Neuron (in vitro differentiated cells): ENCODE results near the gene TMEM86A.
"Not testable (repeated sequence)": the region's sequence is repeated elsewhere in the genome, so short reads cannot be mapped to it uniquely, and the experiment has no call there.

Experiments
- H2AFZ ChIP-seq: one replicate; pipeline ENCODE4 v1.6.1; 2013; ENCODE audit warnings: low read depth, mild to moderate bottlenecking, inconsistent platforms, low read length, moderate library complexity
- H3K27me3 ChIP-seq: one replicate; pipeline ENCODE4 v1.6.1; 2013; ENCODE audit warnings: low read length; ENCODE audit not compliant: insufficient read depth
- H3K36me3 ChIP-seq: one replicate; pipeline ENCODE4 v1.6.1; 2013; ENCODE audit warnings: low read length; ENCODE audit not compliant: insufficient read depth
- H3K4me1 ChIP-seq: one replicate; pipeline ENCODE4 v1.6.1; 2013; ENCODE audit warnings: low read length; ENCODE audit not compliant: insufficient read depth
- H3K4me3 ChIP-seq: 2 replicates; pipeline ENCODE4 v1.5.1; 2013; ENCODE audit warnings: mild to moderate bottlenecking, low read length, moderate library complexity
- H3K9me3 ChIP-seq: one replicate; pipeline ENCODE4 v1.6.1; 2013; ENCODE audit warnings: low read length

TMEM86A gene, protein sequence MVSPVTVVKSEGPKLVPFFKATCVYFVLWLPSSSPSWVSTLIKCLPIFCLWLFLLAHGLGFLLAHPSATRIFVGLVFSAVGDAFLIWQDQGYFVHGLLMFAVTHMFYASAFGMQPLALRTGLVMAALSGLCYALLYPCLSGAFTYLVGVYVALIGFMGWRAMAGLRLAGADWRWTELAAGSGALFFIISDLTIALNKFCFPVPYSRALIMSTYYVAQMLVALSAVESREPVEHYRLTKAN

GRCh38 chr11:18698341-18699268 lies at the start of gene TMEM86A:
TSS of gene TMEM86A (plus strand) at chr11:18698779. CDS start at chr11:18698887, 108 bp downstream.
- Histone ChIP-seq H2AFZ (peak within 1 kb of the TSS; percentile 69), H3K4me1 (peaks cover 15% of the 10 kb centered on the region), H3K27me3 (no peaks in the 10 kb centered on the region), H3K9me3 (no peaks in the 10 kb centered on the region), H3K36me3 (peaks cover 6% of the 10 kb centered on the region), H3K4me3 (peak within 1 kb of the TSS; percentile 51)

GRCh38 chr11:18650353-18650752 lies 48.2 kb upstream of the TMEM86A start:
- Histone ChIP-seq H3K4me3 (no peak overlapping the region), H2AFZ (no peak overlapping the region), H3K36me3 (no peaks in the 10 kb centered on the region), H3K9me3 (no peaks in the 10 kb centered on the region), H3K27me3 (no peaks in the 10 kb centered on the region), H3K4me1 (no peaks in the 10 kb centered on the region)

DNA sequence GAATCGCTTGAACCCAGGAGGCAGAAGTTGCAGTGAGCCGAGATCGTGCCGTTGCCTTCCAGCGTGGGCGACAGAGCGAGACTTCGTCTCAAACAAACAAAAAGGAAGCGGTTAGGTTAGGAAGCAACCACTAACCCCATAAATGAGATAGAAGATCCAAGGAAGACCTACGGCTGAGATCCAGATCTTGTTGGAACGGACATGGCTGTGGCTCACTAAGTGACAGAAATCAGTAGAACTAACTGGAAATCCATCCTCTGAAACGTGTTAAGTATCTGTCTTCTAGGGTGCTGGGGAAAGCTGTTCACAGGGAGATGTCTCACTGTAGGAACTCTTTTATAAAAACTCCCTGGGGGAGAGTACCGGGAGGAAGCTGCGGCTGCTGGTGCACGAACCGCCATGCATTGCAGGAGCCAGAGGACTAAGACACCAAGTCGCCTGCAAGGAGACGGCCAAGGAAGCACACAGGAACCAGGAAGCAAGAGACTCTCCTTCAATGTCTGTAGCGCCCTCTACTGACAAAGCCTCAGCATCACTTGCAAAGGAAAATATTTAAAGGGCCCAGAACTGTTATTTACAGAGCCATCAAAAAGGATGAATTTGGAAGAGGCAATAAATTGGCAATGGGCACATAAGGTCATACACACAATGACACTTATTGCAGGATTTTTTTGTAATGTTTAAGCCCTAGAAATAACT lies 47.6 kb upstream of the TMEM86A start:
- H3K9me3 ChIP-seq, result no peaks in the 10 kb centered on the region
- no peaks in the 10 kb centered on the region for H3K27me3 ChIP-seq
- H2AFZ ChIP-seq, result no peak overlapping the region
- no peaks in the 10 kb centered on the region for H3K36me3 ChIP-seq
- no peak overlapping the region for H3K4me3 ChIP-seq
- no peaks in the 10 kb centered on the region for H3K4me1 ChIP-seq

DNA sequence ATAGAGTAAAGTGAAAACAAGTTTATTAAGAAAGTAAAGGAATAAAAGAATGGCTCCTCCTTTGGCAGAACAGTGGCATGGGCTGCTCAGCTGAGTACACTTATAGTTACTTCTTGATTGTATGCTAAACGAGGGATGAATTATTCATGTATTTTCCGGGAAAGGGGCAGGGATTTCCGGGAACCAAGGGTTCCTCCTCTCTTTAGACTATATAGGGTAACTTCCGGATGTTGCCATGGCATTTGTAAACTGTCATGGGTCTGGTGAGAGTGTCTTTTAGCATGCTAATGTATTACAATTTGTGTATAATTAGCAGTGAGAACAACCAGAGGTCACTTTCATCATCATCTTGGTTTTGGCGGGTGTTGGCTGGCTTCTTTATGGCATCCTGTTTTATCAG lies 40.9 kb upstream of the TMEM86A start:
- no peaks in the 10 kb centered on the region for H3K4me1 ChIP-seq
- H2AFZ ChIP-seq, result no peak overlapping the region
- no peak overlapping the region for H3K4me3 ChIP-seq
- H3K27me3 ChIP-seq, result no peaks in the 10 kb centered on the region
- no peaks in the 10 kb centered on the region for H3K9me3 ChIP-seq
- H3K36me3 ChIP-seq, result no peaks in the 10 kb centered on the region

GRCh38 chr11:18665353-18665872 lies 33.2 kb upstream of the TMEM86A start:
- not testable (repeated sequence) for H3K9me3 ChIP-seq, H3K36me3 ChIP-seq, H3K4me3 ChIP-seq, H2AFZ ChIP-seq, H3K27me3 ChIP-seq, H3K4me1 ChIP-seq

- Histone ChIP-seq H3K9me3 (no peaks in the 10 kb centered on the region), H3K27me3 (peaks cover 2% of the 10 kb centered on the region), H2AFZ (no peak overlapping the region), H3K36me3 (no peaks in the 10 kb centered on the region), H3K4me3 (no peak overlapping the region), H3K4me1 (no peaks in the 10 kb centered on the region)
Measured at GRCh38 chr11:18668131-18668530, 30.4 kb upstream of the TMEM86A start.

GRCh38 chr11:18669219-18669596 lies 29.4 kb upstream of the TMEM86A start:
- H3K4me3 ChIP-seq, result no peak overlapping the region

DNA sequence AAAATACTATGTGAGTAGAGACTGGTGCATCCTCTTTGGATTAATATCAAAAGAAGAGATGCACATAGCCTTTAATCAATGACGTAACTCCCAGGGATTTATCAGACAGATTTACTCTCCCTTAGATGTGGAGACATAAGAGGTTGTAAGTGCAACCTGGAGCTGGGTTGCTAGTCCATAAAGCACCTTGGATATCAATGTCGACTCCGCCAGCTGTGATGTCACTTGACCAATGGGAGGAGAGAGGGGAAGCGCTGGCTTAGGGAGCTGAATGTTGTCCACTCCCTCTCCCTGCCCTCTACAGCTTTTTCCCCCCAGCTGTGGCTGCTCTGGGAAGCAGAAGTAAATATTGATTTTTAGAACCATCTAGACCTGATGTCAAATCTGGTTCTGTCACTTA lies 28.9 kb upstream of the TMEM86A start:
- no peaks in the 10 kb centered on the region for H3K4me1 ChIP-seq
- H3K9me3 ChIP-seq, result no peaks in the 10 kb centered on the region
- no peak overlapping the region for H2AFZ ChIP-seq
- no peaks in the 10 kb centered on the region for H3K36me3 ChIP-seq
- H3K27me3 ChIP-seq, result peaks cover 2% of the 10 kb centered on the region
- H3K4me3 ChIP-seq, result no peak overlapping the region

More at GRCh38 chr11:18669219-18669596, 29.4 kb upstream of the TMEM86A start:
- Histone ChIP-seq H3K9me3 (no peaks in the 10 kb centered on the region), H3K36me3 (no peaks in the 10 kb centered on the region), H3K4me1 (no peaks in the 10 kb centered on the region), H2AFZ (no peak overlapping the region), H3K27me3 (peaks cover 2% of the 10 kb centered on the region)

GRCh38 chr11:18671246-18671645 lies 27.3 kb upstream of the TMEM86A start:
- Histone ChIP-seq H3K4me1 (no peaks in the 10 kb centered on the region), H2AFZ (no peak overlapping the region), H3K9me3 (no peaks in the 10 kb centered on the region), H3K36me3 (no peaks in the 10 kb centered on the region), H3K4me3 (no peak overlapping the region), H3K27me3 (peaks cover 2% of the 10 kb centered on the region)

DNA sequence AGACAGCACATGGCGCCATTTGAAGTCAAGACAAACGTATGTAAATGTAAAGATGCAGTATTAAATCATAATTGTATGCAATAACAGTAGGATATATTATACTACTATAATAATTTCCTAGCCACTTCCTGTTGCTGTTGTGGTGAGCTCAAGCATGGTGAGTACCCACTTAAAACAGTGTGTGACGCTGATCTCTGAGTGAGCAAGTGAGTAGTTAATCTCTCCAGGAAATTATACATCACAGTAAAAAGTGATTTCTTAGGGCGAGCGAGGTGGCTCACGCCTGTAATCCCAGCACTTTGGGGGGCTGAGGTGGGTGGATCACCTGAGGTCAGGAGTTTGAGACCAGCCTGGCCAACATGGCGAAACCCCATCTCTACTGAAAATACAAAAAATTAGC lies 26.4 kb upstream of the TMEM86A start:
- not testable (repeated sequence) for H3K4me1 ChIP-seq

GRCh38 chr11:18676803-18677202 lies 21.8 kb upstream of the TMEM86A start:
- Histone ChIP-seq H3K36me3 (no peaks in the 10 kb centered on the region), H3K4me3 (no peak overlapping the region), H2AFZ (no peak overlapping the region), H3K27me3 (peaks cover 2% of the 10 kb centered on the region), H3K4me1 (no peaks in the 10 kb centered on the region), H3K9me3 (no peaks in the 10 kb centered on the region)

More for the DNA sequence above, 26.4 kb upstream of the TMEM86A start:
- H3K36me3 ChIP-seq, H3K27me3 ChIP-seq, H3K4me3 ChIP-seq, H2AFZ ChIP-seq, H3K9me3 ChIP-seq: not testable (repeated sequence)

- no peaks in the 10 kb centered on the region for H3K4me1 ChIP-seq
- H2AFZ ChIP-seq, result no peak overlapping the region
- H3K27me3 ChIP-seq, result peaks cover 2% of the 10 kb centered on the region
- H3K36me3 ChIP-seq, result no peaks in the 10 kb centered on the region
- no peaks in the 10 kb centered on the region for H3K9me3 ChIP-seq
- H3K4me3 ChIP-seq, result no peak overlapping the region
Measured at GRCh38 chr11:18677560-18677959, 21.0 kb upstream of the TMEM86A start.

- not testable (repeated sequence) for H3K4me3 ChIP-seq, H3K36me3 ChIP-seq, H3K9me3 ChIP-seq, H3K4me1 ChIP-seq, H2AFZ ChIP-seq, H3K27me3 ChIP-seq
Measured at GRCh38 chr11:18681949-18682348, 16.6 kb upstream of the TMEM86A start.
